Esophagus squamous epithelium (tissue), 5 donors: ENCODE results near the gene SCNN1G. TPM values are rescaled to one million over a fixed set of nuclear protein-coding genes. Genes with fewer than 3 reads are reported as not detected.
A peak's percentile ranks its signal among the peaks of the same experiment; 100 is the strongest.

Source experiments
- DNase-seq: peaks from one replicate; lab custom pipeline; 2025; lab: John Stamatoyannopoulos, UW
- H3K27ac ChIP-seq, 4 donors: fragments of 200-600 bp; sonication (generic); one replicate each; pipeline ENCODE4 v1.5.1; 2016 to 2019; ENCODE audit warnings: mild to moderate bottlenecking in 1 of 4
- H3K27me3 ChIP-seq, 4 donors: fragments of 200-600 bp; sonication (generic); 1 replicate in 3 of 4; 2 replicates in 1 of 4; pipeline versions ENCODE4 v1.5.1 to v1.6.0; 2017 to 2021; ENCODE audit warnings: antibody characterized with exemption in 1 of 4
- H3K36me3 ChIP-seq, 3 donors: fragments of 200-600 bp; sonication (generic); one replicate each; pipeline ENCODE4 v1.5.1; 2016 to 2019
- H3K4me1 ChIP-seq, 3 donors: fragments of 200-600 bp; sonication (generic); one replicate each; pipeline ENCODE4 v1.5.1; 2017 to 2019
- H3K4me3 ChIP-seq, 4 donors: fragments of 200-600 bp; sonication (generic); 1 replicate in 3 of 4; 2 replicates in 1 of 4; pipeline ENCODE4 v1.5.1; 2016 to 2019; ENCODE audit warnings: mild to moderate bottlenecking in 2 of 4, moderate library complexity in 1 of 4
- H3K9me3 ChIP-seq, 3 donors: fragments of 200-600 bp; sonication (generic); one replicate each; pipeline ENCODE4 v1.5.1; 2016 to 2019
- POLR2A ChIP-seq, 4 donors: fragments of 450-650 bp; IDR thresholded peaks; one replicate each; pipeline ENCODE4 v1.6.1; 2017; ENCODE audit warnings: antibody characterized with exemption in 4 of 4, mild to moderate bottlenecking in 4 of 4, moderate library complexity in 3 of 4
- WGBS, 2 donors: methylation state at CpG; one replicate each; pipeline ENCODE4 v1.1.5; 2018; 5-methylcytosine and 5-hydroxymethylcytosine counted together
- intact Hi-C: fragments of 100-400 bp; cut with DNase I; formaldehyde crosslinking; loops from one replicate; pipeline ENCODE4 v1.15.0; 2022
- total RNA-seq, 4 donors: library from RNA; depleted of rRNA; stranded (reverse); fragments of >200 nt; gene quantifications; one replicate each; pipeline ENCODE4 v1.1.0, GENCODE V29; 2016
- TF ChIP-seq, protein P1 (sequence below), 6 experiments: fragments of 450-650 bp in 4 of 6; fragments of 200-600 bp in 2 of 6; sonication (generic) in 2 of 6; IDR thresholded peaks; one replicate each; pipeline ENCODE4 v1.5.1; 2016 to 2019; ENCODE audit warnings: antibody characterized with exemption in 6 of 6, mild to moderate bottlenecking in 4 of 6, moderate library complexity in 4 of 6
- donor health status: DM: yes; HTN: yes; CAD: no.

SCNN1G gene
- total RNA-seq, 4 donors from 2014 or later, result 5.0 to 10.8 (median 7.0) TPM

DNA sequence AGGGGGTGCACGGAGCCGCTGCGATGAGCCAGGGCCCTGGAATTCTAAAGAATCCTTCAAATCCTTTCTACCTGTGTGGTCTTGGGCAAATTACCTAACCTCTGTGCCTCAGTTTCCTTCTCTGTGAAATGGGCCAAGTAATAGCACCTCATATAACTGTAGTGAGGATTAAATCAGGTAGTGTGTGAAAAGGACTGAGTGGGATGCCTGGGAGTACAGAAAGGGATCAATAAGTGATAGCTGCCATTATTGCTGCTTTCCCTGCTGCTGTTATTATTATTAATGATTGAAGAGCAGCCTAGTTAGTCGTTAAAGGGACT, 958 bp downstream of the SCNN1G start:
- 0 to 23% methylated on average over 1 to 4 of the region's 4 CpGs for WGBS, 2 donors

DNA sequence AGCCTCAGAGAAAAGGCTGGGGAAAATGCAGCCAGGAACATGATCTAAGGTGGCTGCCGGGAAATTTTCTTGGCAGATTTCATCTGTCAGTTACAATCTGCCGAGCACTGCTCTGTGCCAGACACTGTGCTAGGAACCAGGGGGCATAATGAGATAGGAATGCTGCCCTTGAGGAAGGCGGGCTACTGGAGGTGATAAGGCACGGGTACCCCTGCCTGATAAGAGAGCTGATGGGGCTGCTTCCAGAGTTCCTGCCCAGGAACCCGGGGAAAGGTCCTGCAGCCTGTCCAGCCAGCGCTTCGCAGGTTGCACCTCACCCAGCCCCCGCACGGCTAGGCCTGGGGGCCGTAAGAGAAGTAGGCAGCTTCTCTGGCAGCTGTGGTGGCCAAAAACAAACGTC, 3.1 kb downstream of the SCNN1G start:
- H3K36me3 ChIP-seq, result peaks cover 0 to 48% (median 0%) of the 10 kb centered on the region in 3 donors
- WGBS, 2 donors, result 30 to 37% methylated on average over 6 of the region's 11 CpGs
- H3K4me3 ChIP-seq, result peak overlapping the region in 1 of 4 donors; percentile 5
- H3K4me1 ChIP-seq, result peaks cover 8 to 50% (median 11%) of the 10 kb centered on the region in 3 donors
- intact Hi-C loops, result no loop called here
- no peaks in the 10 kb centered on the region for H3K9me3 ChIP-seq
- H3K27ac ChIP-seq, result no peak overlapping the region
- DNase-seq, result no peak
- TF ChIP-seq, protein P1, sequence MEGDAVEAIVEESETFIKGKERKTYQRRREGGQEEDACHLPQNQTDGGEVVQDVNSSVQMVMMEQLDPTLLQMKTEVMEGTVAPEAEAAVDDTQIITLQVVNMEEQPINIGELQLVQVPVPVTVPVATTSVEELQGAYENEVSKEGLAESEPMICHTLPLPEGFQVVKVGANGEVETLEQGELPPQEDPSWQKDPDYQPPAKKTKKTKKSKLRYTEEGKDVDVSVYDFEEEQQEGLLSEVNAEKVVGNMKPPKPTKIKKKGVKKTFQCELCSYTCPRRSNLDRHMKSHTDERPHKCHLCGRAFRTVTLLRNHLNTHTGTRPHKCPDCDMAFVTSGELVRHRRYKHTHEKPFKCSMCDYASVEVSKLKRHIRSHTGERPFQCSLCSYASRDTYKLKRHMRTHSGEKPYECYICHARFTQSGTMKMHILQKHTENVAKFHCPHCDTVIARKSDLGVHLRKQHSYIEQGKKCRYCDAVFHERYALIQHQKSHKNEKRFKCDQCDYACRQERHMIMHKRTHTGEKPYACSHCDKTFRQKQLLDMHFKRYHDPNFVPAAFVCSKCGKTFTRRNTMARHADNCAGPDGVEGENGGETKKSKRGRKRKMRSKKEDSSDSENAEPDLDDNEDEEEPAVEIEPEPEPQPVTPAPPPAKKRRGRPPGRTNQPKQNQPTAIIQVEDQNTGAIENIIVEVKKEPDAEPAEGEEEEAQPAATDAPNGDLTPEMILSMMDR (IDR thresholded peaks at IDR 0.05), result no peak
- no peak for TF ChIP-seq POLR2A (IDR thresholded peaks at IDR 0.05)
- H3K27me3 ChIP-seq, result peaks cover 0 to 46% (median 5%) of the 10 kb centered on the region in 4 donors

More for the DNA sequence above, 958 bp downstream of the SCNN1G start:
- no peaks in the 10 kb centered on the region for H3K9me3 ChIP-seq
- peaks cover 8 to 50% (median 11%) of the 10 kb centered on the region in 3 donors for H3K4me1 ChIP-seq
- peaks cover 0 to 27% (median 0%) of the 10 kb centered on the region in 3 donors for H3K36me3 ChIP-seq
- TF ChIP-seq, protein P1 (IDR thresholded peaks at IDR 0.05), result no peak
- H3K27ac ChIP-seq, result peak overlapping the region in 3 of 4 donors; percentile 29 to 68 (median 62)
- no peak for DNase-seq
- intact Hi-C loops, result loop anchor here (5.0 kb wide), 1 partner anchor 249 kb away; no protein-coding TSS in a partner anchor
- H3K4me3 ChIP-seq, result peak overlapping the region; percentile 50 to 79 (median 62)
- H3K27me3 ChIP-seq, result peaks cover 0 to 54% (median 5%) of the 10 kb centered on the region in 4 donors

DNA sequence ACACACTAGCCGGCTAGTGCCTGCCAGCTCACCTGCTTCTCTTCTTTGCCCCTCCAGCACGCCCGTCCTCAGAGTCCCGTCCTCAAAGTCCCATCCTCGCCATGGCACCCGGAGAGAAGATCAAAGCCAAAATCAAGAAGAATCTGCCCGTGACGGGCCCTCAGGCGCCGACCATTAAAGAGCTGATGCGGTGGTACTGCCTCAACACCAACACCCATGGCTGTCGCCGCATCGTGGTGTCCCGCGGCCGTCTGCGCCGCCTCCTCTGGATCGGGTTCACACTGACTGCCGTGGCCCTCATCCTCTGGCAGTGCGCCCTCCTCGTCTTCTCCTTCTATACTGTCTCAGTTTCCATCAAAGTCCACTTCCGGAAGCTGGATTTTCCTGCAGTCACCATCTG, 3.6 kb downstream of the SCNN1G start:
- Histone ChIP-seq H3K36me3 (peaks cover 0 to 52% (median 0%) of the 10 kb centered on the region in 3 donors), H3K27ac (no peak overlapping the region), H3K9me3 (no peaks in the 10 kb centered on the region), H3K4me3 (no peak overlapping the region), H3K4me1 (peaks cover 8 to 50% (median 11%) of the 10 kb centered on the region in 3 donors), H3K27me3 (peaks cover 0 to 41% (median 5%) of the 10 kb centered on the region in 4 donors)
- TF ChIP-seq, protein P1 (IDR thresholded peaks at IDR 0.05), result no peak
- no peak for TF ChIP-seq POLR2A (IDR thresholded peaks at IDR 0.05)
- 89 to 90% methylated on average over 22 to 24 of the region's 24 CpGs for WGBS, 2 donors
- intact Hi-C loops, result no loop called here
- DNase-seq, result no peak

DNA sequence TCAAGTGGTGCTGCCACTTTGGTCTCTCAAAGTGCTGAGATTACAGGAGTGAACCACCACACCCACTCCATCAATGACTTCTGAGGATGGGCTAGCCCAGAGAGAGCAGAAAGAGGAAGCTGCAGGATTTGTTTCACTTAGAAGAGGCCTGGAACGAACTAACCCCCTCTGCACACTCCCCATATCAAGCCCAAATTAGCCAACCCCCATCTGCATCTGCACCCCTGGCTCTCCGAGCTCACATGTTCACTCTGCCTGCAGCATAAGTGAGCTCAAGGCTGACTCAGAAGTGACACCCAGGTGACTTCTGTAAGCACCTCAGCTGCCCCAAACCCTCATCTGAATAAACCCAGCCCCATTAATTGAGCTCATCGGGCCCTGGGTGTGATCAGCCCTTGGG, 4.8 kb downstream of the SCNN1G start:
- Histone ChIP-seq H3K9me3 (no peaks in the 10 kb centered on the region), H3K27me3 (peaks cover 0 to 30% (median 5%) of the 10 kb centered on the region in 4 donors), H3K36me3 (peaks cover 0 to 64% (median 0%) of the 10 kb centered on the region in 3 donors), H3K4me1 (peaks cover 8 to 44% (median 11%) of the 10 kb centered on the region in 3 donors), H3K27ac (peak overlapping the region in 2 of 4 donors; percentile 16 to 53), H3K4me3 (no peak overlapping the region)
- DNase-seq, result no peak
- 33 to 58% methylated on average over 2 to 3 of the region's 3 CpGs for WGBS, 2 donors
- intact Hi-C loops, result no loop called here
- TF ChIP-seq, protein P1 (IDR thresholded peaks at IDR 0.05), result no peak

DNA sequence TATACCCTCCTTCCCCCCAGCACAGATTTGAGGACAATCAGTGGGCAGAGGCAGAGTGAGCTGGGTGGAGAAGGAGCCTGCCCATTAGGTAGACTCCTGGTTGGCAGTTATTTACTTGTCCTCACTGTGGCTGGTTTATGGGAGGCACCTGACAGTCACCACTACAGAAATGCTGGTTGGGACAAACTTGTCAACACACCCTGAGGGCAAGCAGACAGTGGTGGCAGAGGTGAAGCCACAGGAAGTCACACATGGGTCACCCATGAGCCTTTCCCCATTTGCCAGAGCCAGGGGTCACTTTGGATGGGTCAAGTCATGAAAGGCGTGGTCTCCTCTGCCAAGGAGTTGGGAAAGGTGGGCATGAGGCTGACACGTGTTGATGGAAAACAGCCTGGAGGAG, 6.4 kb downstream of the SCNN1G start:
- intact Hi-C loops, result no loop called here
- Histone ChIP-seq H3K4me3 (no peak overlapping the region), H3K27me3 (peaks cover 0 to 15% (median 0%) of the 10 kb centered on the region in 4 donors), H3K27ac (no peak overlapping the region), H3K36me3 (peaks cover 0 to 80% (median 0%) of the 10 kb centered on the region in 3 donors), H3K4me1 (peaks cover 0 to 28% (median 0%) of the 10 kb centered on the region in 3 donors), H3K9me3 (no peaks in the 10 kb centered on the region)
- 83 to 100% methylated on average over 2 of the region's 2 CpGs for WGBS, 2 donors
- DNase-seq, result no peak
- no peak for TF ChIP-seq POLR2A (IDR thresholded peaks at IDR 0.05)
- TF ChIP-seq, protein P1 (IDR thresholded peaks at IDR 0.05), result no peak
